ENCODE results near the gene OTX1. TPM values are rescaled to one million over a fixed set of nuclear protein-coding genes. Genes with fewer than 3 reads are reported as not detected.

Gene OTX1
- polyA plus RNA-seq, 1 of the 3 experiments (the other 2 are of a cell fraction): 0.20 TPM

DNA sequence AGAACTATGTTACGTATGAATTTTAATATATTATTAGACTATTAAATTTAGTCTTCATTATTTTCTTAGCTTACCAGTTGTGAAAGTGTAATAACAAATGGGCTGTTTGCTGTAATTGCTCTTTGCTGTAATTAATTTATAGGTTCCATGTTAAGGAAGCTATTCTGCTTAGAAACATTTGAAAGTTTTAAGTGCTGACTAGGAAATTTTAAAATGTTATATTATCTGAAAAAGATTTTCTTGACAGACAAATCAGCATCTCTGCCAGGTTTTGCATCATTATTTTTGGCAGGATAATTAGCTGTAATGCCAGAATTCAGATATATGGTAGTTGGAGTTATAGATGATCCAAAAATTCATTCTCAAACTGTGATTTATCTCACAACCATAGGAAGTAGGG, 42.2 kb downstream of the OTX1 start:
- Histone ChIP-seq H3K27me3 (ENCODE audit: insufficient read depth) (no peaks in the 10 kb centered on the region), H3K79me2 (ENCODE audit: insufficient read depth) (no peaks in the 10 kb centered on the region), H3K4me1 (ENCODE audit: control insufficient read depth in 1 of 2, insufficient read depth in 2 of 2, low read depth in 1 of 2, low read length in 1 of 2) (no peaks in the 10 kb centered on the region), H3F3A (replicated peaks; ENCODE audit: insufficient read depth) (no peaks in the 10 kb centered on the region), H3K9ac (no peak overlapping the region), H3K4me3 (ENCODE audit: low read depth in 2 of 2, low read length in 1 of 2) (no peak overlapping the region), H3K36me3 (replicated peaks in 1 of 2; ENCODE audit: control insufficient read depth in 1 of 2, insufficient read depth in 2 of 2, low read length in 1 of 2) (no peaks in the 10 kb centered on the region), H2AFZ (ENCODE audit: low read depth) (no peak overlapping the region), H3K4me2 (no peak overlapping the region), H3K27ac (ENCODE audit: low read depth in 2 of 2, low read length in 1 of 2) (no peak overlapping the region), H3K9me2 (no peaks in the 10 kb centered on the region), H3K9me3 (no peaks in the 10 kb centered on the region), H4K20me1 (ENCODE audit: insufficient read depth) (no peaks in the 10 kb centered on the region)
- DNase-seq: no peak
- no peak for TF ChIP-seq FOXM1 (IDR thresholded peaks at IDR 0.05; ENCODE audit: low read depth)
- no peak for TF ChIP-seq RAD21 (IDR thresholded peaks at IDR 0.05; ENCODE audit: low read length)
- no peak for TF ChIP-seq FOSL2 (IDR thresholded peaks at IDR 0.05; ENCODE audit: borderline replicate concordance, low read depth)
- TF ChIP-seq GATA2 (CRISPR knock-in tag; IDR thresholded peaks at IDR 0.05): no peak
- no peak for TF ChIP-seq POLR2AphosphoS5 (IDR thresholded peaks at IDR 0.05; ENCODE audit: low read depth, low read length)
- TF ChIP-seq RFX5 (IDR thresholded peaks at IDR 0.05; ENCODE audit: low read length): no peak
- no peak for TF ChIP-seq EP300 (IDR thresholded peaks at IDR 0.05; ENCODE audit: borderline replicate concordance in 1 of 2, low read depth in 1 of 2, low read length in 1 of 2)
- TF ChIP-seq, protein P1, sequence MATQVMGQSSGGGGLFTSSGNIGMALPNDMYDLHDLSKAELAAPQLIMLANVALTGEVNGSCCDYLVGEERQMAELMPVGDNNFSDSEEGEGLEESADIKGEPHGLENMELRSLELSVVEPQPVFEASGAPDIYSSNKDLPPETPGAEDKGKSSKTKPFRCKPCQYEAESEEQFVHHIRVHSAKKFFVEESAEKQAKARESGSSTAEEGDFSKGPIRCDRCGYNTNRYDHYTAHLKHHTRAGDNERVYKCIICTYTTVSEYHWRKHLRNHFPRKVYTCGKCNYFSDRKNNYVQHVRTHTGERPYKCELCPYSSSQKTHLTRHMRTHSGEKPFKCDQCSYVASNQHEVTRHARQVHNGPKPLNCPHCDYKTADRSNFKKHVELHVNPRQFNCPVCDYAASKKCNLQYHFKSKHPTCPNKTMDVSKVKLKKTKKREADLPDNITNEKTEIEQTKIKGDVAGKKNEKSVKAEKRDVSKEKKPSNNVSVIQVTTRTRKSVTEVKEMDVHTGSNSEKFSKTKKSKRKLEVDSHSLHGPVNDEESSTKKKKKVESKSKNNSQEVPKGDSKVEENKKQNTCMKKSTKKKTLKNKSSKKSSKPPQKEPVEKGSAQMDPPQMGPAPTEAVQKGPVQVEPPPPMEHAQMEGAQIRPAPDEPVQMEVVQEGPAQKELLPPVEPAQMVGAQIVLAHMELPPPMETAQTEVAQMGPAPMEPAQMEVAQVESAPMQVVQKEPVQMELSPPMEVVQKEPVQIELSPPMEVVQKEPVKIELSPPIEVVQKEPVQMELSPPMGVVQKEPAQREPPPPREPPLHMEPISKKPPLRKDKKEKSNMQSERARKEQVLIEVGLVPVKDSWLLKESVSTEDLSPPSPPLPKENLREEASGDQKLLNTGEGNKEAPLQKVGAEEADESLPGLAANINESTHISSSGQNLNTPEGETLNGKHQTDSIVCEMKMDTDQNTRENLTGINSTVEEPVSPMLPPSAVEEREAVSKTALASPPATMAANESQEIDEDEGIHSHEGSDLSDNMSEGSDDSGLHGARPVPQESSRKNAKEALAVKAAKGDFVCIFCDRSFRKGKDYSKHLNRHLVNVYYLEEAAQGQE (IDR thresholded peaks at IDR 0.05; ENCODE audit: low read depth, low read length): no peak
- no peak for TF ChIP-seq GABPA (IDR thresholded peaks at IDR 0.05; ENCODE audit: low read depth)
- TF ChIP-seq NRF1 (IDR thresholded peaks at IDR 0.05; ENCODE audit: low read depth, low read length): no peak
- no peak for TF ChIP-seq TEAD4 (IDR thresholded peaks at IDR 0.05; ENCODE audit: borderline replicate concordance, insufficient read depth)
- TF ChIP-seq, protein P2, sequence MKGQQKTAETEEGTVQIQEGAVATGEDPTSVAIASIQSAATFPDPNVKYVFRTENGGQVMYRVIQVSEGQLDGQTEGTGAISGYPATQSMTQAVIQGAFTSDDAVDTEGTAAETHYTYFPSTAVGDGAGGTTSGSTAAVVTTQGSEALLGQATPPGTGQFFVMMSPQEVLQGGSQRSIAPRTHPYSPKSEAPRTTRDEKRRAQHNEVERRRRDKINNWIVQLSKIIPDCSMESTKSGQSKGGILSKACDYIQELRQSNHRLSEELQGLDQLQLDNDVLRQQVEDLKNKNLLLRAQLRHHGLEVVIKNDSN (IDR thresholded peaks at IDR 0.05; ENCODE audit: borderline replicate concordance, low read depth): no peak
- TF ChIP-seq, protein P3, sequence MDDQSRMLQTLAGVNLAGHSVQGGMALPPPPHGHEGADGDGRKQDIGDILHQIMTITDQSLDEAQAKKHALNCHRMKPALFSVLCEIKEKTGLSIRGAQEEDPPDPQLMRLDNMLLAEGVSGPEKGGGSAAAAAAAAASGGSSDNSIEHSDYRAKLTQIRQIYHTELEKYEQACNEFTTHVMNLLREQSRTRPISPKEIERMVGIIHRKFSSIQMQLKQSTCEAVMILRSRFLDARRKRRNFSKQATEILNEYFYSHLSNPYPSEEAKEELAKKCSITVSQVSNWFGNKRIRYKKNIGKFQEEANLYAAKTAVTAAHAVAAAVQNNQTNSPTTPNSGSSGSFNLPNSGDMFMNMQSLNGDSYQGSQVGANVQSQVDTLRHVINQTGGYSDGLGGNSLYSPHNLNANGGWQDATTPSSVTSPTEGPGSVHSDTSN (IDR thresholded peaks at IDR 0.05): no peak
- no peak for TF ChIP-seq RCOR1 (IDR thresholded peaks at IDR 0.05; ENCODE audit: low read length)
- no peak for TF ChIP-seq MEF2A (IDR thresholded peaks at IDR 0.05; ENCODE audit: borderline replicate concordance, low read depth)
- no peak for TF ChIP-seq RXRA (IDR thresholded peaks at IDR 0.05; ENCODE audit: borderline replicate concordance, low read depth)
- no peak for TF ChIP-seq NFIC (IDR thresholded peaks at IDR 0.05; ENCODE audit: borderline replicate concordance)
- TF ChIP-seq YY1 (IDR thresholded peaks at IDR 0.05; ENCODE audit: low read depth): no peak
- WGBS (ENCODE audit: low lambda C conversion rate): 4% methylated on average over 1 of the region's 1 CpG
- ChIA-PET POLR2A (no interaction called here), CTCF (interaction anchor here (1.4 kb wide), 1 partner anchor 14 kb away, joined by 3 read pairs; no protein-coding TSS in a partner anchor)
